ENCODE measurements around the gene BOD1. TPM values are rescaled to one million over a fixed set of nuclear protein-coding genes. Genes with fewer than 3 reads are reported as not detected.

BOD1 gene
- polyA plus RNA-seq, 3 donors = 110 to 127 (median 121) TPM

DNA sequence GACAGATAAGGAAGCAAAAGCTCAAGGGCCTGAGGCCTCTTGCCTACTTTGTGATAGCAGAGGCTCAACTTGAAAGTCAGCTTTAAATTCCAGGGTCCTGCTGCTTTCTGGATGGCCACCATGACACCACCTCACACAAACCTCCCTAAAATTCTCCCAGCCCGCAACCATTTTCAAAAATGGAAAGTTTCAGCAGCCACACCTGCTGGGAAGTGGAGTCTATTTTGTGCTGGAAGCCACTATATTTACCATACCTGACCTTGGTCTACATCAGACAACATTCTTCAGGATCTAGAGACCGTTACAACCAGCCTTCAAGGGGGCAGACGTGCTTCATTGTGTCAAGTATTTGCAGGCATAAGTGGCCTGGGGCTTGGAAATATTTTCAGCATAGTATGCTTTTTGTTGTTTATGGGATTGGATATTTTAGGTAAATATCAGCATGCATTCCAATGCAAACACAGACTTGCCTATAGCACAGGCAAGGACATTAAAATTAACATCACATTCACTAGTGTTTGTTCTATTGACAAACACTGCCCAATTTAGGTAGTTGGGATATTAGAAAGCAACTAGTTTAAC, 50.9 kb downstream of the BOD1 start:
- DNase-seq (ENCODE audit: extremely low read depth in 1 of 11, low read depth in 9 of 11, low spot score in 4 of 11) = no peak

DNA sequence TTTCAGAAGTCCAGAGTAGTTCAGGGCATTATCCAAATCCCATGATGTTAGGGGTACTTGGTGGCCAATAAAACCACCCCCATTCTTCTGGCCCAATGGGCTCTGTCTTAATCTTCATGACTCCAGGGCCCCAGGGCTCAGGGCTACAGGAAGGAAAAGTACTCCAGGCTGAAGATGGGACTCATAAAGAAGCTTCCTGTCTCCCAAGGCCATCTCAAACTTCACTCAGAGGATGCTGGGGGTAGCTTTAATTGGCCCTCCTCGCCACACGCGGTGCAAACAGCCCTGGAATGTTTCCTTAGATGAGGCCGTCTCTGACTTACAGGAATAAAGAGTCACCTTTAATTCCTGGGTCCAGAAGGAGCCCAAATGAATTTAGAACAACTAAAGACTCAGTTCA, 52.3 kb downstream of the BOD1 start:
- DNase-seq (ENCODE audit: extremely low read depth in 1 of 11, low read depth in 9 of 11, low spot score in 4 of 11) = no peak

DNA sequence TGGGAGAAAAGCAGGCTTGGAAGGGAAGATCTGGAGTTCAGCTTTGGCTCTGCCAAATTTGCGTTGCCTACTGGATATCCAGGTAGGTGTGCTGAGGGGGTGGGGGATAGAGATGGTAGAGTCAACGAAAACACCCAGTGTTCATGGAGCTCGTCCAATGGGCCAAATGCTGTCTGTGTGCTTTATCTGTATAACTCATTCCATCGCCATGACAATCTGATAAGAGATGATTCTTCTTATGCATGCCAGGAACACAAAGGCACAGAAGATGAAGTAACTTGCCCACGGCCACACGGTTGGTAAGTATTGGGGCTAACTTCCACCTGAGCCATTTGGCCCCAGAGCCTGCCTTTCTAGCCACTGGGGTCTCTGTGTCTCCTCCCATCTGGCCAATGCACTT, 53.2 kb downstream of the BOD1 start:
- no peak for DNase-seq (ENCODE audit: extremely low read depth in 1 of 11, low read depth in 9 of 11, low spot score in 4 of 11)

DNA sequence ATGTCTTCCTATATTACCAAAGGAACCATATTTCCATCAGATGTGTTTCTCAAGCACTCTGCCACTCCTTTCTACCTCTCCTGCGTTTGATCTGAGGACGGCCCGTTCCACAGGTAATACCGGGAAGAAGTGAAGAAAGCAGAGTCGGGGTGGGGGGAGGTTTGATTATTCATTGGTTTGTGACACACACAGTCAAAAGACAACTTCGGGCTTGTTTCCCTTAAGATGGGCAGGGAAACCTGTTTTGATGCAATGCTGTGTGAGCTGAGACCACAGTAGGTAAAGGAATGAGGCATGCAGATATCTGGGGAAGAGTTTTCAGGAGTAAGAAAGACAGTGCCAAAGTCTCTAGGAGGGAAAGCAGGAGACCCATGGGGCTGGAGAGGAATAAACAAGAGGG, 54.0 kb downstream of the BOD1 start:
- DNase-seq (ENCODE audit: extremely low read depth in 1 of 11, low read depth in 9 of 11, low spot score in 4 of 11) = no peak

Data from renal cortex interstitium (tissue), 11 donors.